Activated CD4-positive, alpha-beta T cell treated with anti-CD3 and anti-CD28 coated beads, Interleukin-2, amount 10 ng/mL, durations not matched to agents 24 days and 14 days (primary cell): Measurements from ENCODE around the gene PLXNA4. TPM values are rescaled to one million over a fixed set of nuclear protein-coding genes. Genes with fewer than 3 reads are reported as not detected.

ENCODE experiments used
- DNase-seq: peaks from one replicate; pipeline ENCODE4 v3.0.0; 2022
- H3K27ac Mint-ChIP-seq: one replicate; pipeline ENCODE4 v1.8.0; 2022; ENCODE audit warnings: mild to moderate bottlenecking, mixed read lengths
- H3K27me3 Mint-ChIP-seq: one replicate; pipeline ENCODE4 v1.8.0; 2022; ENCODE audit warnings: mixed read lengths
- H3K36me3 Mint-ChIP-seq: one replicate; pipeline ENCODE4 v1.8.0; 2022; ENCODE audit warnings: low read depth, mild to moderate bottlenecking, mixed read lengths
- H3K4me1 Mint-ChIP-seq: one replicate; pipeline ENCODE4 v1.8.0; 2021; ENCODE audit warnings: mixed read lengths
- H3K4me3 Mint-ChIP-seq: one replicate; pipeline ENCODE4 v1.8.0; 2022; ENCODE audit warnings: mild to moderate bottlenecking, moderate library complexity, mixed read lengths
- H3K9me3 Mint-ChIP-seq: one replicate; pipeline ENCODE4 v1.8.0; 2021; ENCODE audit warnings: mixed read lengths
- intact Hi-C: fragments of 100-400 bp; cut with micrococcal nuclease; formaldehyde crosslinking; loops from one replicate; pipeline ENCODE4 v1.15.1; 2023
- total RNA-seq: library from RNA; stranded (reverse); gene quantifications from 2 replicates; pipeline ENCODE4 v1.2.3, GENCODE V29; 2022

The PLXNA4 gene
- total RNA-seq, 1 donor from 2014 or later = 0.70 TPM

DNA sequence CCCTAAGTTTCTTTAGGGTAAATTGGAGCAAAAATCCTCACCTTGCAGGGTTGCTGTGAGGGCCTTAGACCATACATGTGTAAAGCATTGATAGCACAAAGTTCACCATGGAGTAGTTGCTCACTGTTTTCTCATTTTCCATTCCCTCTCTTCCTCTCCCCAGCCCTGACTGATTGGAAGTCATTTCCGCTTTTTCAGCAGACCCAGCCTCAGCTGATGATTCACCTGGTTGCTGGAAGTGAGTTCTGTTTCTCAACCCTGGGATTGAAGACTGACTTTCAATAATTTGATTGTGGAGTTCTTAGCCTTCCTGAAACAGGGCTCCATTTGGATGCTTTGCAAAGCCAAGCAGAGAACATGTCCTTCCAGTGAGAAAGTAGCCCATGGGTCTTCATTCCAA, 107.0 kb downstream of the PLXNA4 start:
- Mint-ChIP-seq H3K9me3 (no peaks in the 10 kb centered on the region), H3K27ac (no peak overlapping the region), H3K4me3 (no peak overlapping the region), H3K36me3 (no peaks in the 10 kb centered on the region), H3K4me1 (peaks cover 37% of the 10 kb centered on the region), H3K27me3 (peaks cover 20% of the 10 kb centered on the region)
- intact Hi-C loops = no loop called here
- no peak for DNase-seq

- no peaks in the 10 kb centered on the region for H3K9me3 Mint-ChIP-seq
- no peaks in the 10 kb centered on the region for H3K36me3 Mint-ChIP-seq
- no peak overlapping the region for H3K27ac Mint-ChIP-seq
- intact Hi-C loops = no loop called here
- DNase-seq = no peak
- no peak overlapping the region for H3K4me3 Mint-ChIP-seq
- H3K27me3 Mint-ChIP-seq = peaks cover 6% of the 10 kb centered on the region
- peaks cover 38% of the 10 kb centered on the region for H3K4me1 Mint-ChIP-seq
These were observed 109.9 kb downstream of the PLXNA4 start for GRCh38 chr7:132466367-132466766.

- intact Hi-C loops = no loop called here
- no peak for DNase-seq
- peak overlapping the region; percentile 38 for H3K27ac Mint-ChIP-seq
- H3K27me3 Mint-ChIP-seq = peaks cover 6% of the 10 kb centered on the region
- no peaks in the 10 kb centered on the region for H3K9me3 Mint-ChIP-seq
- no peak overlapping the region for H3K4me3 Mint-ChIP-seq
- H3K4me1 Mint-ChIP-seq = peaks cover 41% of the 10 kb centered on the region
- H3K36me3 Mint-ChIP-seq = no peaks in the 10 kb centered on the region
These were observed 110.8 kb downstream of the PLXNA4 start for GRCh38 chr7:132465516-132465915.

GRCh38 chr7:132464740-132465139, 111.5 kb downstream of the PLXNA4 start:
- Mint-ChIP-seq H3K4me3 (no peak overlapping the region), H3K27ac (no peak overlapping the region), H3K27me3 (peaks cover 6% of the 10 kb centered on the region), H3K36me3 (no peaks in the 10 kb centered on the region), H3K4me1 (peaks cover 45% of the 10 kb centered on the region), H3K9me3 (no peaks in the 10 kb centered on the region)
- DNase-seq = no peak
- intact Hi-C loops = loop anchor here (5.0 kb wide), 1 partner anchor 72 kb away; no protein-coding TSS in a partner anchor

DNA sequence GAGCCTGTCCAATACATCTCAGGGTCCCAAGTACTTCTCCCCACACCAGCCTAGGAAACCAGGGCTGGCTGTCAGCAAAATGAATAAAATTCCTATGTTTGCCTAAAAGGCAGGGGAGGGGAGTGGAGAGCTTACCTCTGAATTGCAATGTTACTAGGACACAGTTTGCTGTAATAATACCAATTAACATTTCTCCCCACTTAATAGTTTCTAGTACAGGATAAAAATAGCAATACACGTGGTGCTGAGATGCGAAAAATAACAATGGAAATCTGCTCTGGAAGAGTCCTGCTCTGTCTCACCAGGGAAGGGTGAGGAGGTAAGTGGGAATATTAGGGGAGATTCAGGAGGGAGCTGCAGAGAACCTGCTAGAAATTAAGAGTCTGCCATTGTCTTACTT, 112.3 kb downstream of the PLXNA4 start:
- Mint-ChIP-seq H3K27ac (no peak overlapping the region), H3K27me3 (peaks cover 6% of the 10 kb centered on the region), H3K4me1 (peaks cover 49% of the 10 kb centered on the region), H3K4me3 (no peak overlapping the region), H3K36me3 (no peaks in the 10 kb centered on the region), H3K9me3 (no peaks in the 10 kb centered on the region)
- intact Hi-C loops = loop anchor here (5.0 kb wide), 1 partner anchor 72 kb away; no protein-coding TSS in a partner anchor
- DNase-seq = no peak

DNA sequence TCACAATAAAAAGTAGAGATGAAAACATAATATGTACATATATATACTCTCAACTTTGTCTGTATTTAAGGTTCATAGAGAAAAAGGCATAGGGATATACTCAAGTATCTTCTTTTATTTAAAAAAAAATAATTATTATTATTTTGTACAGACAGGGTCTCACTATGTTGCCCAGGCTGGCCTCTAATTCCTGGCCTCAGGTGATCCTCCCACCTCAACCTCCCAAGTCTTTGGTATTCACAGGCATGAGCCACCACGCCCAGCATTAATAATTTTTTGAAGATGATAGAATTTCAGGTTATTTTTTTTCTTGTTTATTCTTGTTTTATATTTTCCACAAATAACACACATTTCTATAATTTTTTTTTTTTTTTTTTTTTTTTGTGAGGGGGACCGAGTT, 113.8 kb downstream of the PLXNA4 start:
- peaks cover 5% of the 10 kb centered on the region for H3K27me3 Mint-ChIP-seq
- intact Hi-C loops = loop anchor here (5.0 kb wide), 1 partner anchor 70 kb away; no protein-coding TSS in a partner anchor

DNA sequence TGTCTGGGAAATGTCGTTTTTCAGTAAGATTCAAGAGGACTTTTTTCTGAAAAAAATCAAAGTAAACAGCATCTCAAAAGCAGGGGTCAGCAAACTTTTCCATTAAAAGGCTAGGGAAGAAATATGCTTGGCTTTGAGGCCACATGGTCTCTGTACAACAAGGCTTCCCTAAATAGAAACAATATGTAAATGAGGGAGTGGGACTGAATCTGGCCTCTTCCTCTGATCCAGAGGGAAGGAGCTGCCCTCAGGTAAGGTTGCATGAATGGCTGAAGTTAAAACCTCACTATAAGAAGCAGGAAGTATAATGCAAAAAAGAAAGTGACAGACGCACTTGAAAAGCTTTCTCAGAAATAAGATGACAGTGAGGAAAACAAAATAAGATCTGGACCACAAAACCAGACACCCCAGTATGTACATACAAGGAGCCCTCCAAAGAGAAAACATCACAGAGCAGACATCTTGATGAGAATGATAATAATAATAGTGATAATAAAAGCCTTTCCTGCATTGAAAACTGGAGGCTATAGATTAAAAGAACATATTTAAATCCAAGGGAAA, 115.2 kb downstream of the PLXNA4 start:
- Mint-ChIP-seq H3K27ac (peak overlapping the region; percentile 85), H3K36me3 (no peaks in the 10 kb centered on the region), H3K9me3 (no peaks in the 10 kb centered on the region), H3K4me1 (peaks cover 51% of the 10 kb centered on the region), H3K4me3 (peak overlapping the region; percentile 44), H3K27me3 (peaks cover 4% of the 10 kb centered on the region)
- DNase-seq = peak; percentile 73
- intact Hi-C loops = loop anchor here (1.0 to 5.0 kb wide), 2 partner anchors 24 to 69 kb away; no protein-coding TSS in a partner anchor

More for the DNA sequence above, 113.8 kb downstream of the PLXNA4 start:
- H3K9me3 Mint-ChIP-seq = no peaks in the 10 kb centered on the region
- no peak overlapping the region for H3K4me3 Mint-ChIP-seq
- H3K36me3 Mint-ChIP-seq = no peaks in the 10 kb centered on the region
- H3K4me1 Mint-ChIP-seq = peaks cover 50% of the 10 kb centered on the region
- DNase-seq = no peak
- H3K27ac Mint-ChIP-seq = no peak overlapping the region

- Mint-ChIP-seq H3K27me3 (peaks cover 2% of the 10 kb centered on the region), H3K4me3 (no peak overlapping the region), H3K27ac (no peak overlapping the region), H3K4me1 (peaks cover 56% of the 10 kb centered on the region), H3K9me3 (no peaks in the 10 kb centered on the region), H3K36me3 (peaks cover 3% of the 10 kb centered on the region)
- DNase-seq = no peak
- intact Hi-C loops = no loop called here
These were observed 117.5 kb downstream of the PLXNA4 start for GRCh38 chr7:132458729-132459128.

DNA sequence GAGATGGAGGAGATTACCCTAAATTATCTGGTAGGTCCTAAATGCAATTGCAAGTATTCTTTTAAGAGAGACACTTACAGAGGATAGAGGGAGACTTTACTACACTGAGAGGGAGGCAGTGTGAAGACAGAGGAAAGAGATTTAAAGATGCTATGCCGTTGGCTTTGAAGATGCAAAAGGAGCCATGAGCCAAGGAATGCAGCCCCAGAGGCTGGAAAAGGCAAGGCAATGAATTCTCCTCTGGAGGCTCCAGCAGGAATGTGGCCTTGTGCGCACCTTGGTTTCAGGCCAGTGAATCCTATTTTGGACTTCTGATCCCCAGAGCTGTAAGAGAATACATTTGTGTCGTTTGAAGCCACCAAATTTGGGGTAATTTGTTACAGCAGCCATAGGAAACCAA, 118.6 kb downstream of the PLXNA4 start:
- Mint-ChIP-seq H3K4me3 (no peak overlapping the region), H3K27me3 (peaks cover 2% of the 10 kb centered on the region), H3K9me3 (no peaks in the 10 kb centered on the region), H3K36me3 (peaks cover 5% of the 10 kb centered on the region), H3K4me1 (peaks cover 57% of the 10 kb centered on the region), H3K27ac (no peak overlapping the region)
- intact Hi-C loops = no loop called here
- no peak for DNase-seq

GRCh38 chr7:132456418-132456817, 119.9 kb downstream of the PLXNA4 start:
- no peaks in the 10 kb centered on the region for H3K9me3 Mint-ChIP-seq
- H3K4me3 Mint-ChIP-seq = no peak overlapping the region
- peaks cover 59% of the 10 kb centered on the region for H3K4me1 Mint-ChIP-seq
- no peak for DNase-seq
- no peak overlapping the region for H3K27ac Mint-ChIP-seq
- peaks cover 2% of the 10 kb centered on the region for H3K27me3 Mint-ChIP-seq
- intact Hi-C loops = no loop called here
- peaks cover 5% of the 10 kb centered on the region for H3K36me3 Mint-ChIP-seq

- no peak for DNase-seq
- no peak overlapping the region for H3K27ac Mint-ChIP-seq
- no peaks in the 10 kb centered on the region for H3K9me3 Mint-ChIP-seq
- peaks cover 59% of the 10 kb centered on the region for H3K4me1 Mint-ChIP-seq
- H3K36me3 Mint-ChIP-seq = peaks cover 5% of the 10 kb centered on the region
- H3K27me3 Mint-ChIP-seq = peaks cover 2% of the 10 kb centered on the region
- no peak overlapping the region for H3K4me3 Mint-ChIP-seq
- intact Hi-C loops = no loop called here
These were observed 120.9 kb downstream of the PLXNA4 start for GRCh38 chr7:132455378-132455777.

- Mint-ChIP-seq H3K27ac (no peak overlapping the region), H3K36me3 (peaks cover 8% of the 10 kb centered on the region), H3K4me3 (no peak overlapping the region), H3K27me3 (peaks cover 2% of the 10 kb centered on the region), H3K9me3 (peaks cover 4% of the 10 kb centered on the region), H3K4me1 (peaks cover 65% of the 10 kb centered on the region)
- intact Hi-C loops = no loop called here
- DNase-seq = no peak
These were observed 122.4 kb downstream of the PLXNA4 start for GRCh38 chr7:132453826-132454225.

GRCh38 chr7:132451161-132451560, 125.1 kb downstream of the PLXNA4 start:
- peaks cover 14% of the 10 kb centered on the region for H3K36me3 Mint-ChIP-seq
- peaks cover 78% of the 10 kb centered on the region for H3K4me1 Mint-ChIP-seq
- no peak overlapping the region for H3K27ac Mint-ChIP-seq

DNA sequence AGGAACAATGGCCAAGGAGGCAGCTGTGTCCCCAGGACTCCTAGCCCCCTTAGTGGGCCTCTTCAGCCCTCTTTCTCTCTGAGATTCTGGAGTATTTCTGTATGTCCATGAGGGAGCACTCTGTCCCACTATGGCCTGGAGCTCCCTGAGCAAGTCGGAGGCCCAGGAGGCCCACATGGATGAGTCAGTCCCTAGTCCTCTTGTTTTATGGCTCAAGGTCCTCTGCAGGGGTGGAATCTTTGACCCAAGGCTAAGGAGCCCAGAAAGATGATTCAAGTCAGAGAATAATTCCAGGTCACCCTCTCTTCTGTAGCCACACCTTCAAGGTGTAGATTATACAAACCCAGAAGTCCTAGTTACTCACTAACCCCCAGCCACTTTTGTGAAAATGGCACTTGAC, 125.6 kb downstream of the PLXNA4 start:
- DNase-seq = no peak
- intact Hi-C loops = loop anchor here (1.0 kb wide), 1 partner anchor 12 kb away; no protein-coding TSS in a partner anchor
- Mint-ChIP-seq H3K36me3 (peaks cover 15% of the 10 kb centered on the region), H3K4me3 (peak overlapping the region; percentile 53), H3K9me3 (peaks cover 10% of the 10 kb centered on the region), H3K4me1 (peaks cover 81% of the 10 kb centered on the region), H3K27ac (peak overlapping the region; percentile 86), H3K27me3 (no peaks in the 10 kb centered on the region)

More at GRCh38 chr7:132451161-132451560, 125.1 kb downstream of the PLXNA4 start:
- DNase-seq = peak; percentile 68
- no peaks in the 10 kb centered on the region for H3K27me3 Mint-ChIP-seq
- no peak overlapping the region for H3K4me3 Mint-ChIP-seq
- intact Hi-C loops = no loop called here
- peaks cover 9% of the 10 kb centered on the region for H3K9me3 Mint-ChIP-seq

- H3K27ac Mint-ChIP-seq = peak overlapping the region; percentile 86
- peak; percentile 67 for DNase-seq
- H3K9me3 Mint-ChIP-seq = peaks cover 11% of the 10 kb centered on the region
- H3K36me3 Mint-ChIP-seq = peaks cover 16% of the 10 kb centered on the region
- H3K4me3 Mint-ChIP-seq = peak overlapping the region; percentile 53
- no peaks in the 10 kb centered on the region for H3K27me3 Mint-ChIP-seq
- H3K4me1 Mint-ChIP-seq = peaks cover 82% of the 10 kb centered on the region
- intact Hi-C loops = loop anchor here (1.0 kb wide), 1 partner anchor 12 kb away; no protein-coding TSS in a partner anchor
These were observed 126.1 kb downstream of the PLXNA4 start for GRCh38 chr7:132450188-132450587.
